Neuronal stem cell (in vitro differentiated cells): ENCODE data around the gene GDI2.

Source experiments
- DNase-seq: peaks from one replicate; pipeline ENCODE4 v3.0.0-alpha.2; 2013; ENCODE audit warnings: low spot score
- H2AFZ ChIP-seq: one replicate; pipeline ENCODE4 v1.6.1; 2013; ENCODE audit warnings: mild to moderate bottlenecking, low read length, inconsistent platforms
- H2AK5ac ChIP-seq: 2 replicates; pipeline ENCODE4 v1.6.1; 2013; ENCODE audit warnings: low read depth, mild to moderate bottlenecking, inconsistent platforms, low read length, moderate library complexity, mixed read lengths
- H2BK120ac ChIP-seq: 2 replicates; pipeline ENCODE4 v1.6.1; 2013; ENCODE audit warnings: low read depth, mild to moderate bottlenecking, inconsistent platforms, low read length, moderate library complexity, mixed read lengths
- H2BK12ac ChIP-seq: one replicate; pipeline ENCODE4 v1.6.1; 2013; ENCODE audit warnings: low read length, inconsistent platforms
- H2BK15ac ChIP-seq: 2 replicates; pipeline ENCODE4 v1.6.1; 2013; ENCODE audit warnings: mild to moderate bottlenecking, low read length, inconsistent platforms, mixed read lengths
- H2BK5ac ChIP-seq: one replicate; pipeline ENCODE4 v1.6.1; 2013; ENCODE audit warnings: inconsistent platforms, mild to moderate bottlenecking, low read length, moderate library complexity
- H3K14ac ChIP-seq: one replicate; pipeline ENCODE4 v1.6.1; 2013; ENCODE audit warnings: low read length, inconsistent platforms
- H3K18ac ChIP-seq: 2 replicates; pipeline ENCODE4 v1.6.1; 2013; ENCODE audit warnings: low read length, inconsistent platforms
- H3K23ac ChIP-seq: 2 replicates; pipeline ENCODE4 v1.6.1; 2013; ENCODE audit warnings: low read depth, mild to moderate bottlenecking, mixed read lengths, low read length, inconsistent platforms; ENCODE audit not compliant: poor library complexity
- H3K27ac ChIP-seq: replicated peaks from 3 replicates; pipeline ENCODE4 v1.5.1; 2013; ENCODE audit warnings: low read length, inconsistent platforms
- H3K27me3 ChIP-seq, 3 experiments: 2 replicates each; pipeline ENCODE4 v1.6.1; 2013; ENCODE audit warnings: low read length in 3 of 3, mild to moderate bottlenecking in 2 of 3, inconsistent platforms in 1 of 3, low read depth in 1 of 3, mixed read lengths in 1 of 3, moderate library complexity in 1 of 3; ENCODE audit not compliant: control insufficient read depth in 3 of 3, insufficient read depth in 3 of 3
- H3K36me3 ChIP-seq, 2 donors: replicated peaks in 1 of 2; 2 replicates each; pipeline ENCODE4 v1.6.1; 2013; ENCODE audit warnings: low read length in 2 of 2; ENCODE audit not compliant: control insufficient read depth in 2 of 2, insufficient read depth in 2 of 2
- H3K4ac ChIP-seq: 2 replicates; pipeline ENCODE4 v1.6.1; 2013; ENCODE audit warnings: inconsistent platforms, mild to moderate bottlenecking, low read length, moderate library complexity
- H3K4me1 ChIP-seq, 2 donors: 1 replicate in 1 of 2; 2 replicates in 1 of 2; pipeline ENCODE4 v1.6.1; 2013; ENCODE audit warnings: low read length in 2 of 2, low read depth in 1 of 2; ENCODE audit not compliant: control insufficient read depth in 2 of 2, insufficient read depth in 1 of 2
- H3K4me2 ChIP-seq: one replicate; pipeline ENCODE4 v1.6.1; 2013; ENCODE audit warnings: mild to moderate bottlenecking, low read length, inconsistent platforms; ENCODE audit not compliant: insufficient read depth, poor library complexity, severe bottlenecking
- H3K4me3 ChIP-seq, 2 donors: 2 replicates each; pipeline ENCODE4 v1.5.1; 2013; ENCODE audit warnings: low read length in 2 of 2, mild to moderate bottlenecking in 2 of 2, inconsistent platforms in 1 of 2, moderate library complexity in 1 of 2
- H3K79me1 ChIP-seq: one replicate; pipeline ENCODE4 v1.6.1; 2013; ENCODE audit warnings: low read depth, mild to moderate bottlenecking, inconsistent platforms, low read length, moderate library complexity
- H3K9ac ChIP-seq: one replicate; pipeline ENCODE4 v1.6.1; 2013; ENCODE audit warnings: mild to moderate bottlenecking, low read depth, low read length, inconsistent platforms; ENCODE audit not compliant: poor library complexity
- H3K9me3 ChIP-seq, 2 donors: replicated peaks in 1 of 2; 2 replicates each; pipeline versions ENCODE3 to v1.6.1; 2013; ENCODE audit warnings: low read length in 2 of 2, mild to moderate bottlenecking in 2 of 2, inconsistent platforms in 1 of 2, low read depth in 1 of 2, mixed read lengths in 1 of 2, moderate library complexity in 1 of 2; ENCODE audit not compliant: control insufficient read depth in 2 of 2, insufficient read depth in 1 of 2
- H4K8ac ChIP-seq: one replicate; pipeline ENCODE4 v1.6.1; 2013; ENCODE audit warnings: low read depth, mild to moderate bottlenecking, inconsistent platforms, low read length, moderate library complexity
- H4K91ac ChIP-seq: one replicate; pipeline ENCODE4 v1.6.1; 2013; ENCODE audit warnings: low read length, low read depth, mild to moderate bottlenecking, inconsistent platforms; ENCODE audit not compliant: poor library complexity
- WGBS, 2 donors: extraction: QIAGEN DNeasy Blood & Tissue Kit; methylation state at CpG; one replicate each; pipeline ENCODE4 v1.1.7; 2013; ENCODE audit warnings: missing lambda C conversion rate in 2 of 2, mixed read lengths in 1 of 2; ENCODE audit not compliant: insufficient read length in 2 of 2, insufficient replicate concordance in 1 of 2; ENCODE audit errors: extremely low coverage in 2 of 2; 5-methylcytosine and 5-hydroxymethylcytosine counted together

Gene GDI2

DNA sequence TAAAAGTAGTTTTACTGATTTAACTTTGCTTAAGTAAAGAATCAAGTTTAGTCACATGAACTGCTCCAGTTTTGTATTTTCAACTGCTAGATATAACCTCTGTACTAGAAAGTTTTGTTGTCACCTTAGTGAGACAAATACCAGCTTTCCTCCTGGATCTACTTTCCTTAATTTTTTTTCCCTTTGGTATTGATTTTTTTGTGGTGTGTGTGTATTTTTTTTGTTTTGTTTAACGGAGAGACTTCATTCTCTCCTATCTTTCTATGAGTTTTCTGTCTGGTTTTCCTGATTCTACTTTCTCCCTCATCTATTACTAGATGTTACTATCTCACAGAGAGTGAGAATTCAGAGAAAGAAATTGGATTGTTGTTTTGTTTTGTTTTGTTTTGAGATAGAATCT lies 76.6 kb downstream of the GDI2 start:
- no peak overlapping the region for H3K4me2 ChIP-seq
- no peak for DNase-seq

DNA sequence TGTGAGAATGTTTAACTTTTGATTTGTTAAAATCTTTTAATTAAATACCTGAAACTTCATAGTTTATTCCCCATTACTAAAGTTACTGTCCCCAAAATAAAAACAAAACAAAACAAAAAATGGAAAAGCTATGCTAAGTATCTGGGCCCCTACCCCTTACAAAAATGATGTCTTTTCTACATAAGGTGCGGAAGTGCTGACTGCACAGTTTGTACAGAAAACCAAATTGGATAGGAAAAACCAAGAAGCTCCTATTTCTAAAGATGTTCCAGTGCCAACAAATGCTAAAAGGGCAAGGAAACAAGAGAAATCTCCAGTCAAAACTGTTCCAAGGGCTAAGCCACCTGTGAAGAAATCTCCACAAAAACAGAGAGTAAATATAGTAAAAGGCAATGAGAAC lies 78.1 kb downstream of the GDI2 start:
- H3K27ac ChIP-seq, result no peak overlapping the region
- H4K91ac ChIP-seq, result no peak overlapping the region
- no peak overlapping the region for H3K18ac ChIP-seq
- no peak overlapping the region for H2BK120ac ChIP-seq
- H4K8ac ChIP-seq, result no peak overlapping the region
- no peak overlapping the region for H3K4me2 ChIP-seq
- H3K79me1 ChIP-seq, result no peaks in the 10 kb centered on the region
- no peak overlapping the region for H3K9ac ChIP-seq
- H3K23ac ChIP-seq, result no peak overlapping the region
- H2BK15ac ChIP-seq, result no peak overlapping the region
- H2BK12ac ChIP-seq, result no peak overlapping the region
- H2BK5ac ChIP-seq, result no peak overlapping the region
- no peak for DNase-seq
- no peak overlapping the region for H3K4me3 ChIP-seq
- H3K4me1 ChIP-seq, result peaks cover 0 to 2% of the 10 kb centered on the region in 2 donors
- H3K4ac ChIP-seq, result no peak overlapping the region
- no peaks in the 10 kb centered on the region for H3K9me3 ChIP-seq
- no peak overlapping the region for H2AK5ac ChIP-seq
- peaks cover 11 to 72% of the 10 kb centered on the region in 2 donors for H3K36me3 ChIP-seq
- H2AFZ ChIP-seq, result no peak overlapping the region
- H3K27me3 ChIP-seq, result no peaks in the 10 kb centered on the region
- H3K14ac ChIP-seq, result no peak overlapping the region
- no CpG with 5 or more reads among the region's 1 CpG for WGBS, 2 donors

More for the DNA sequence above, 76.6 kb downstream of the GDI2 start:
- Histone ChIP-seq H3K9me3 (no peaks in the 10 kb centered on the region), H3K4me1 (peaks cover 0 to 2% of the 10 kb centered on the region in 2 donors), H3K4me3 (no peak overlapping the region), H2AK5ac (no peak overlapping the region), H2AFZ (no peak overlapping the region), H3K27me3 (no peaks in the 10 kb centered on the region), H2BK12ac (no peak overlapping the region), H3K18ac (no peak overlapping the region), H4K8ac (no peak overlapping the region), H2BK120ac (no peak overlapping the region), H2BK15ac (no peak overlapping the region), H3K9ac (no peak overlapping the region), H3K79me1 (no peaks in the 10 kb centered on the region), H4K91ac (no peak overlapping the region), H3K27ac (no peak overlapping the region), H3K14ac (no peak overlapping the region), H3K36me3 (peaks cover 5 to 72% of the 10 kb centered on the region in 2 donors), H3K4ac (no peak overlapping the region), H3K23ac (no peak overlapping the region), H2BK5ac (no peak overlapping the region)
- WGBS, 2 donors, result no CpG with 5 or more reads among the region's 1 CpG

DNA sequence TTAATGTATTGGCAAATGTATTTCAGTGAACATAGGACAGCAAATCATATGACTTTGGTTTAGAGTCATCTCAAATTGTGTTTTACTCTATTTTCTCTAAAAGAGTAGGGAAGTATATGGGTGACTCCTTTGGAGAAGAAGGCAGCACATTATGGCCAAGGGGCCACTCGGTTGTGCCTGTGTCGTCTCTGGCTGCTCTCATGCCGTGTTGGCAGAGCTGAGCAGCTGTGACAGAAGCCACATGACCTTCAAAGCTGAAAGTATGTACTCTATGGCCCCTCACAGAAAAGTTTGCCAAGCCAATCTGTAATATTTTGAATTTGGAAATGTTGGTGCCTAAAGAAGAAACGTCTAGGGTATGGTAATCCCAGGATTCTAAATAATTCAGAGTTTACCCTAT lies 81.1 kb downstream of the GDI2 start:
- peaks cover 13 to 72% of the 10 kb centered on the region in 2 donors for H3K36me3 ChIP-seq
- no peak overlapping the region for H4K91ac ChIP-seq
- no peak overlapping the region for H3K4me2 ChIP-seq
- H2AK5ac ChIP-seq, result no peak overlapping the region
- no peak overlapping the region for H3K23ac ChIP-seq
- H3K79me1 ChIP-seq, result no peaks in the 10 kb centered on the region
- H3K4me1 ChIP-seq, result no peaks in the 10 kb centered on the region
- H2BK15ac ChIP-seq, result no peak overlapping the region
- no peak overlapping the region for H3K14ac ChIP-seq
- no peak overlapping the region for H3K9ac ChIP-seq
- H2BK12ac ChIP-seq, result no peak overlapping the region
- no peak overlapping the region for H3K4me3 ChIP-seq
- H3K18ac ChIP-seq, result no peak overlapping the region
- no peak overlapping the region for H3K27ac ChIP-seq
- no peak for DNase-seq
- no peaks in the 10 kb centered on the region for H3K9me3 ChIP-seq
- no peak overlapping the region for H4K8ac ChIP-seq
- H2AFZ ChIP-seq, result no peak overlapping the region
- H3K4ac ChIP-seq, result no peak overlapping the region
- no peak overlapping the region for H2BK5ac ChIP-seq
- no peak overlapping the region for H2BK120ac ChIP-seq
- no peaks in the 10 kb centered on the region for H3K27me3 ChIP-seq
- no CpG with 5 or more reads among the region's 4 CpGs for WGBS, 2 donors

DNA sequence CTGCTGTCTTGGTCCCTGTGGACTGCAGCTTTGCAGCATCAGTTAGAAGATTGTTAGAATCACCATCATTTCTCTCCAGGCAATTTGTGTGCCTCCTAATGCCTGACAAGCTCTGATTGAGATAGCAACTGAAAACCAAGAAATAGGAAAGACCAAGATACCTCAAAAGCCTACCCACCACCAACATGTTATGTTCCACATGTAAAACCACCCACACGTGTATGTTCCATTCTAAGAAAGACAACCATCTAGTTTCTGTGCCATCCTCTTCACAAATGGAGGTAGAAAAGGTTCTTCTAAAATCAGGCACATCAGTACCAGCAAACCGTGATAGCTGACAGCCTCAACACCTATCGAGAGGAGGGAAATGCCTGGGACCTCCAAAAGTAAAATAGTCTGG lies 81.7 kb downstream of the GDI2 start:
- Histone ChIP-seq H3K9ac (no peak overlapping the region), H3K23ac (no peak overlapping the region), H3K36me3 (peaks cover 15 to 77% of the 10 kb centered on the region in 2 donors), H2AFZ (no peak overlapping the region), H3K4me2 (no peak overlapping the region), H3K4ac (no peak overlapping the region), H3K27ac (no peak overlapping the region), H4K91ac (no peak overlapping the region), H3K14ac (no peak overlapping the region), H4K8ac (no peak overlapping the region), H3K18ac (no peak overlapping the region), H2BK15ac (no peak overlapping the region), H2BK120ac (no peak overlapping the region), H2AK5ac (no peak overlapping the region), H3K4me3 (no peak overlapping the region), H3K27me3 (no peaks in the 10 kb centered on the region), H3K4me1 (no peaks in the 10 kb centered on the region), H3K79me1 (no peaks in the 10 kb centered on the region), H2BK5ac (no peak overlapping the region), H2BK12ac (no peak overlapping the region), H3K9me3 (no peaks in the 10 kb centered on the region)
- no peak for DNase-seq
- WGBS, 2 donors, result no CpG with 5 or more reads among the region's 3 CpGs
